GM12874 (cell line): ENCODE measurements around the gene ISM1.

Experiments
- TF ChIP-seq, protein P1 (sequence below): IDR thresholded peaks from 2 replicates; pipeline ENCODE4 v1.5.1; 2011; ENCODE audit warnings: low read depth, mild to moderate bottlenecking, control low read depth, low read length, moderate library complexity; ENCODE audit not compliant: insufficient read depth

The ISM1 gene

DNA sequence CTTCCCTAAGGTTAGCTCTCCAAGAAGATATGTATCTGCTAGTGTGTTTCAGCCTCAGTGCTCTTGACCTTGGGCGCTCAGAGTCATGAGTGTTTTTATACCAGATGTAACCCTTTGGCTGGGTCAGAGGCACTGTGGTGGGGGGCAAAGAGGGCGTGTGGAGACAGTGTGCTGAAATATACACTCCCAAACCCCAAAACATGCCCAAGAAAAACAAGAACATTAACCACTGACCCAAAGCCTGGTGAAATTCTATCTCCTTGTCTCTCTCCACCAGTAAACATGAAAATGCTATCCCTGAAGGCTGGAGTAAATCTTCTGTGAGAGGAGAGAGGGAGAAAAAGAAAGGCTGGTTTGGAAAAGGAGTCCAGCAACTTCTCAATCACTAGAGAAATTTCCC lies 47.9 kb downstream of the ISM1 start:
- TF ChIP-seq, protein P1, sequence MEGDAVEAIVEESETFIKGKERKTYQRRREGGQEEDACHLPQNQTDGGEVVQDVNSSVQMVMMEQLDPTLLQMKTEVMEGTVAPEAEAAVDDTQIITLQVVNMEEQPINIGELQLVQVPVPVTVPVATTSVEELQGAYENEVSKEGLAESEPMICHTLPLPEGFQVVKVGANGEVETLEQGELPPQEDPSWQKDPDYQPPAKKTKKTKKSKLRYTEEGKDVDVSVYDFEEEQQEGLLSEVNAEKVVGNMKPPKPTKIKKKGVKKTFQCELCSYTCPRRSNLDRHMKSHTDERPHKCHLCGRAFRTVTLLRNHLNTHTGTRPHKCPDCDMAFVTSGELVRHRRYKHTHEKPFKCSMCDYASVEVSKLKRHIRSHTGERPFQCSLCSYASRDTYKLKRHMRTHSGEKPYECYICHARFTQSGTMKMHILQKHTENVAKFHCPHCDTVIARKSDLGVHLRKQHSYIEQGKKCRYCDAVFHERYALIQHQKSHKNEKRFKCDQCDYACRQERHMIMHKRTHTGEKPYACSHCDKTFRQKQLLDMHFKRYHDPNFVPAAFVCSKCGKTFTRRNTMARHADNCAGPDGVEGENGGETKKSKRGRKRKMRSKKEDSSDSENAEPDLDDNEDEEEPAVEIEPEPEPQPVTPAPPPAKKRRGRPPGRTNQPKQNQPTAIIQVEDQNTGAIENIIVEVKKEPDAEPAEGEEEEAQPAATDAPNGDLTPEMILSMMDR, result no peak

DNA sequence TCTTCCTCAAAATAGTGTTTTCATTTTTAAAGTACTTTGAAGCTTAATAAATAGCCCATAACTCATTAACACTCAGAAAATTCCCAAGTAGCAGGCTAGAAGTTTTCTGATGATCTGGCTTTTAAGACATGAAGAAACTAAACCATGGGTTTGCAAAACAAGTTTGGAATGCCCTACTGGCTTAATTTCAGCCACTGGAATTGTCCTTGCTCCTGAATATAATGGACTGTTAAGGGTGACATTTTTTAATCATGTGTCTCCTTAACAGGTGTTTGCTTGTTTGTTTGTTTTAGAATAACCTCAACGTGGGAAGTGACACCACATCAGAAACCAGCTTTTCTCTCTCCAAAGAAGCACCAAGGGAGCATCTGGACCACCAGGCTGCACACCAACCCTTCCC lies 49.1 kb downstream of the ISM1 start:
- TF ChIP-seq, protein P1, result no peak

DNA sequence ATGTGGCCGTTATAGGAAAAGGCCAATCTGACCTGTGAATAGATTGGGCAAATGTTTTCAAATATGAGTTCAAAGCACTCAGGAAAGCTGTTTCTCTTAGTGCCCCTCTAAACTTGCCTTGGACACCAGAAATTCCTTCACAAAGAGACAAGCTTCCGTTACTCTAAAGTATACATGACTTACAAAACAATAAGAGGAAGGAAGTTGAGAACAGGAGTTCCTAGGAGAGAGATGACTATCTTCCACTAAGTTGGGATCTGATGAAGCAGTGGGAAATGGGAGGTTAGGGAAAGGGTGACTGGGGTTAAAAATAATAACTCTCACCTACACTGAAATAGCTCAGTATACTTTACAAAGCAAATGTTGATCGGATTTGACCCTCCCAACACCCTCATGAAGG lies 50.0 kb downstream of the ISM1 start:
- TF ChIP-seq, protein P1, result no peak

DNA sequence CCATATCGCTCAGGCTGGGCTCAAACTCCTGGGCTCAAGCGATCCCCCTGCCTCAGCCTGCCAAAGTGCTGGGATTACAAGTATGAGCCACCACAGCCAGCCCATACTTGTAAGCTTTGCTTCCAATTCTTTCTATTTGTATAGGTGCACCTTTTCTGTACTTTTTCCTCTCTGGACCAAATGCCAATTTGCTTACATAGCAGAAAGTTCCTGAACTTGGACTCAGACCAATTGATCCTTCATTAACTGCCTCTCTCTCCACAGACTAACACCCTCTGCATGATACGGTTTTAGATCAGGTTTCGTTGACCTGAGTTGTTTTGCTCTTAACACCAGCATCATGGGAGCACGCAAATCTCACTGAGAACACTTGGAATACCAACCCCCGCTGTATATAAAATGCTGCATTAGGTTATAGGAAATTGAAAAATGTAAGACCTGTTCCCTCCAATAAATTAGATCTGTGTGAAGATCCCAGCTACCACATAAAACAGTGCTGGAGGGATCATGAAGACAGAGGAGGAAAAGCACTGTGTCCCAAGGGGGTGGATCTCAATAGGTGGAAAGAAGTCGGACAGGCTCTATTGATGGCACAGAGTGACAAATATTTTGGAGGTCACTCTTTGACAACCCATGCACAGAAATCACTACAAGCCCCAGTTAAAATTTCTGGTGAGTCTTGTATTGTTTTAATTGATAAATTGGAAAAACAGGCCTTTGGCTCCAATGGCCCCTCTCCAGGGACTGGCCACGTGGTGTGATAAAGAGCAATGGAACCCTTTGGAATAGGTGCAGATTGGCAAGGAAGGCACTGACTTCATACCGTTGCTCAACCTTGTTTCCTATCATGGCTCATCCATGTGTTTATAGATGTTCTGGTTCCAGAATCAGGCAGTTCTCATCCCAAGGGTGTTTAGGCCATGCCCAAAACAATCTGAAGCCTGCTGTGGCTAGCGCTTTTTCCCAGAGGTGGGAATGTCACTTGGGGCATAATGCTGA lies 51.2 kb downstream of the ISM1 start:
- TF ChIP-seq, protein P1, result no peak

DNA sequence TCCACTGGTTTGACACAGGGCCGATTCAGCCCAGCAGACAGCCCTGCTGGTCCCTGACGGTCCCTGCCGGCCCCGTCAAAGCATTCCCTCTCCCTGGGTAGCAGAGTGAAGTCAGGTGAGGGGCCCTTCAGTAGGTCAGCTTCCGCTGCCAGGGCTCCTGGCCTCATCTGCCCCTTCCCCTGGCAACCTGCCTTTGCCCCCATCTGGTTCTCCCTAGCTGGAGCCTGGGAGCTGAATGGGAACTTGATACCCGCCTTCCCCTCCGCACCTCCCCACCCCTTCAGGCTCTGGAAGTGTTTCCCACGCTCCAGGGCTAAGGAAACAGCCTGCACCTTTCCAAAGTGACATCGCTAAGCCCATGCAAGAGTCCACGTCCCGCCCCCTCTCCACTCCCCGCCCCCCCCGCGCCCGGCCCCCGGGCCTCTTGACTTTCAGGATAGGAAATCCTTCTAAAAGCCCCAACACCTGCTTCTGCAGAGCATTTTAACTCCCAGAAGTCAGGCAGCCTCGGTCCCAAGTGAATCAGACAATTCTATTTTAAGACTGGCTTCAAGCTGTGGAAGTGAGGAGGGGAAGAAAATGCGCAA lies 53.3 kb downstream of the ISM1 start:
- TF ChIP-seq, protein P1, result no peak

DNA sequence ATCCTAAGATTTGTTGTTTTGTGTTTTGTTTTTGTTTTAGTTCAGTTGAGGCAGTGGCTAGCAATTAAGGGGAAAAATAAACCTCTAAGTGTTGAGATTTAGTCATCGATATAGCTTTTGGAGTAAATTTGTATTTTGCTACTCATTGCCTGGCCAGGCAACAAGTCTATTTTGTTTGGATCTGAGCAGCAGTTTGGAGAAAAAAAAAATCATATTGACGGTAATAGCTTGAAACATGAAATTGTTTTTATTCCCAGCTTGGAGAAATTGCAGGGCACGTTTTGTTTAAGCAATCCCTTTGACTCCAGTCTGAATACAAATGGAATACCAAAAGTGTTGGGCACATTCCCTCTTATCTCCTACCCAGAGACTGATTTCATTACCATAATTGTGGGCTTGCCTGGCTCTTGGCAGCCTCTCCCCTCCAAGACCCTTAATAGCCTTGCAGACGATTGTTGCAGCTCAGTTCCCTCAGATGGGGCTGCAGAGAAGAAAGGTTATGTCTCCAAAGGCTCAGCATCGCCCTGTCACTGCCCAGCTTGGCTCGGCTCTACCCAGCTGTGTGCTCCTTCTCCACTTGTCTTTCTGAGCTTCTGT lies 56.0 kb downstream of the ISM1 start:
- TF ChIP-seq, protein P1, result no peak

DNA sequence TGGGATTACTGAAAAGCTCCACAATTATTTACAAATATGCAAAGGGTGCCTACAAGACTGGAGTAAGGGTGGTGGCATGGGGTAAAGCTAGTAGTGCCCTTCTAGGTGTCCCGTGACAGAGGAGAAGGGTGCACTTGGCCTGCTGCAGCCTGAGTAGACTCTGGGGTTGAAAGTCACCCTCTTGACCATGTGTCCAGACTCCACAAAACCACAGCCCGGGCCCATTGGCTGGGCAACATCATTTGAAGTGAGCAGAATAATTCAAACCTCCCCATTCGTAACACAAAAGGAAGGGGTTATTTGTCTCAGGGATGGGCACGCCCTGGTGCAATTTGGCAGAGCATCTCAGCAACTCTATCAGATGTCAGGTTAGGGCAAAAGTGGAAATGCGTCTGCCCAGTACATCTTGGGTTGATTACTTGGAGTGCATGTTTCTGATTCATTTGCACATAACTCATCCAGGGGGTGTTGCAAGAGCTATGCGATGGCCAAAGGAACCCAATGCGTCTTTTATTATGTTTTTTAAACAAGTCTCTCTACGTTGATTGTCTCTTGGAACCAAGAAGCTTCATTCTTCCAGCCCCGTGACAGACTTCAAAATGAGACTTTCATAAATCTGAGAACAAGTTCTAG lies 56.7 kb downstream of the ISM1 start:
- TF ChIP-seq, protein P1, result no peak
